IMR-90 (cell line): ENCODE data around the gene CTCF.

Experiments used
- CTCF ChIP-seq: conservative IDR thresholded peaks from 2 replicates; pipeline ENCODE4 v1.5.1; 2012; ENCODE audit warnings: mild to moderate bottlenecking, low read depth, low read length, improper control_type of control experiment
- RFX5 ChIP-seq: IDR thresholded peaks from 2 replicates; pipeline ENCODE4 v1.8.0; 2012; ENCODE audit warnings: low read depth, mild to moderate bottlenecking, low read length, moderate library complexity

- TF ChIP-seq CTCF: no peak
- no peak for TF ChIP-seq RFX5
Measured at GRCh38 chr16:67655363-67655762, 93.0 kb downstream of the CTCF start.
